Gastrocnemius medialis (tissue), 4 donors: ENCODE measurements around the gene ATP6V1B1. TPM values are rescaled to one million over a fixed set of nuclear protein-coding genes. Genes with fewer than 3 reads are reported as not detected.

ENCODE experiments used
- ATAC-seq, 2 donors: fragments of 150-250 bp; one replicate each; pipeline ENCODE4 v1.9.1; 2016
- DNase-seq, 2 donors: peaks; one replicate each; pipeline ENCODE4 v3.0.0-alpha.2; 2019
- H3K27ac ChIP-seq, 4 donors: fragments of 200-600 bp; sonication (generic); 1 replicate in 1 of 4; 2 replicates in 3 of 4; pipeline ENCODE4 v1.5.1; 2016 to 2018; ENCODE audit warnings: mild to moderate bottlenecking in 2 of 4, moderate library complexity in 1 of 4
- H3K27me3 ChIP-seq, 3 donors: fragments of 200-600 bp; sonication (generic) in 2 of 3; 1 replicate in 1 of 3; 2 replicates in 2 of 3; pipeline versions ENCODE4 v1.5.1 to v1.6.0; 2016 to 2019; ENCODE audit warnings: mild to moderate bottlenecking in 1 of 3, moderate library complexity in 1 of 3
- H3K36me3 ChIP-seq, 2 donors: fragments of 200-600 bp; sonication (generic) in 1 of 2; one replicate each; pipeline ENCODE4 v1.5.1; 2017 to 2018
- H3K4me1 ChIP-seq, 2 donors: fragments of 200-600 bp; sonication (generic) in 1 of 2; one replicate each; pipeline ENCODE4 v1.5.1; 2016 to 2017; ENCODE audit warnings: mild to moderate bottlenecking in 2 of 2
- H3K4me3 ChIP-seq, 4 donors: fragments of 200-600 bp; sonication (generic) in 3 of 4; 1 replicate in 1 of 4; 2 replicates in 3 of 4; pipeline ENCODE4 v1.5.1; 2016 to 2019; ENCODE audit warnings: mild to moderate bottlenecking in 2 of 4
- H3K9me3 ChIP-seq, 3 donors: fragments of 200-600 bp; sonication (generic) in 2 of 3; 1 replicate in 1 of 3; 2 replicates in 2 of 3; pipeline ENCODE4 v1.5.1; 2016 to 2019
- CTCF ChIP-seq, 5 experiments: fragments of 450-650 bp in 3 of 5; fragments of 200-600 bp in 2 of 5; sonication (generic) in 2 of 5; IDR thresholded peaks in 4 of 5; conservative IDR thresholded peaks in 1 of 5; 1 replicate in 4 of 5; 2 replicates in 1 of 5; pipeline ENCODE4 v1.5.1; 2016 to 2019; ENCODE audit warnings: antibody characterized with exemption in 5 of 5, mild to moderate bottlenecking in 3 of 5, moderate library complexity in 3 of 5
- POLR2A ChIP-seq, 2 donors: fragments of 450-650 bp; IDR thresholded peaks; one replicate each; pipeline ENCODE4 v1.6.1; 2017; ENCODE audit warnings: antibody characterized with exemption in 2 of 2, mild to moderate bottlenecking in 2 of 2, moderate library complexity in 2 of 2
- in situ Hi-C, 4 donors: fragments of 200-750 bp; cut with MboI; loops; one replicate each; pipeline versions ENCODE4 v1.15.0 to v1.8.0; 2017; ENCODE audit warnings: low sequenced_read_pairs in 4 of 4
- intact Hi-C: fragments of 100-400 bp; cut with DNase I; formaldehyde crosslinking; loops from one replicate; pipeline ENCODE4 v1.15.1; 2023; ENCODE audit warnings: low total_unique reads
- total RNA-seq, 4 donors: library from RNA; depleted of rRNA; stranded (reverse); fragments of >200 nt; gene quantifications; one replicate each; pipeline versions ENCODE4 v1.1.0 to v1.2.3, GENCODE V29; 2016

Gene ATP6V1B1
- total RNA-seq, 4 donors from 2014 or later = 2.3 TPM; not detected in 3

- H3K4me3 ChIP-seq = no peak overlapping the region
- intact Hi-C loops = no loop called here
- no peaks in the 10 kb centered on the region for H3K27me3 ChIP-seq
- no peak for TF ChIP-seq POLR2A (IDR thresholded peaks at IDR 0.05)
- TF ChIP-seq CTCF (IDR thresholded peaks at IDR 0.05 in 4 of 5, conservative IDR thresholded peaks at IDR 0.05 in 1 of 5) = no peak
- H3K36me3 ChIP-seq = no peaks in the 10 kb centered on the region
- H3K9me3 ChIP-seq = no peaks in the 10 kb centered on the region
- ATAC-seq (no peak), DNase-seq (no peak)
- in situ Hi-C loops = loop anchor here in 1 of 4 donors (25.0 kb wide), 1 partner anchor 150 kb away; the partner anchor contains the start of gene FIGLA
- H3K27ac ChIP-seq = no peak overlapping the region
- H3K4me1 ChIP-seq = no peaks in the 10 kb centered on the region
Measured at GRCh38 chr2:70936979-70937811, 1.5 kb downstream of the ATP6V1B1 start.

- intact Hi-C loops (no loop called here), in situ Hi-C loops (loop anchor here in 1 of 4 donors (25.0 kb wide), 1 partner anchor 151 kb away; the partner anchor contains the start of gene FIGLA)
- DNase-seq = no peak
- H3K27ac ChIP-seq = no peak overlapping the region
- no peaks in the 10 kb centered on the region for H3K36me3 ChIP-seq
- no peak for ATAC-seq
- TF ChIP-seq CTCF (IDR thresholded peaks at IDR 0.05 in 4 of 5, conservative IDR thresholded peaks at IDR 0.05 in 1 of 5) = no peak
- no peak for TF ChIP-seq POLR2A (IDR thresholded peaks at IDR 0.05)
- no peaks in the 10 kb centered on the region for H3K9me3 ChIP-seq
- H3K4me3 ChIP-seq = no peak overlapping the region
- no peaks in the 10 kb centered on the region for H3K4me1 ChIP-seq
- no peaks in the 10 kb centered on the region for H3K27me3 ChIP-seq
Measured at GRCh38 chr2:70937866-70938585, 2.3 kb downstream of the ATP6V1B1 start.

GRCh38 chr2:70938586-70938950 is 2.9 kb downstream of the ATP6V1B1 start:
- in situ Hi-C loops = loop anchor here in 1 of 4 donors (25.0 kb wide), 1 partner anchor 151 kb away; the partner anchor contains the start of gene FIGLA
- TF ChIP-seq POLR2A (IDR thresholded peaks at IDR 0.05) = no peak
- TF ChIP-seq CTCF (IDR thresholded peaks at IDR 0.05 in 4 of 5, conservative IDR thresholded peaks at IDR 0.05 in 1 of 5) = no peak
- ATAC-seq (no peak), DNase-seq (no peak)
- Histone ChIP-seq H3K27ac (no peak overlapping the region), H3K9me3 (no peaks in the 10 kb centered on the region), H3K4me1 (no peaks in the 10 kb centered on the region), H3K27me3 (no peaks in the 10 kb centered on the region), H3K4me3 (no peak overlapping the region), H3K36me3 (no peaks in the 10 kb centered on the region)
- intact Hi-C loops = no loop called here

GRCh38 chr2:70939001-70939838 is 3.5 kb downstream of the ATP6V1B1 start:
- no peak for DNase-seq
- H3K4me3 ChIP-seq = no peak overlapping the region
- ATAC-seq = no peak
- no peaks in the 10 kb centered on the region for H3K4me1 ChIP-seq
- no peaks in the 10 kb centered on the region for H3K9me3 ChIP-seq
- H3K27ac ChIP-seq = no peak overlapping the region
- in situ Hi-C loops (loop anchor here in 1 of 4 donors (25.0 kb wide), 1 partner anchor 152 kb away; the partner anchor contains the start of gene FIGLA), intact Hi-C loops (no loop called here)
- no peaks in the 10 kb centered on the region for H3K27me3 ChIP-seq
- no peak for TF ChIP-seq POLR2A (IDR thresholded peaks at IDR 0.05)
- no peaks in the 10 kb centered on the region for H3K36me3 ChIP-seq
